Ovary (tissue), 3 donors: Measurements from ENCODE around the gene ADCY10.

Experiments used
- EP300 ChIP-seq: sonication (generic); formaldehyde crosslinking; IDR thresholded peaks from one replicate; pipeline ENCODE4 v1.6.1; 2017; ENCODE audit warnings: antibody characterized with exemption
- POLR2A ChIP-seq: fragments of 450-650 bp; IDR thresholded peaks from one replicate; pipeline ENCODE4 v1.6.1; 2017; ENCODE audit warnings: antibody characterized with exemption, mild to moderate bottlenecking, moderate library complexity
- TF ChIP-seq, protein P1 (sequence below), 3 donors: fragments of 450-650 bp in 2 of 3; fragments of 200-600 bp in 1 of 3; IDR thresholded peaks; one replicate each; pipeline versions ENCODE4 v1.5.1 to v1.8.0; 2016 to 2022; ENCODE audit warnings: antibody characterized with exemption in 3 of 3, mild to moderate bottlenecking in 1 of 3
- donor health status: DM: no; HTN: no; CAD: no.

DNA sequence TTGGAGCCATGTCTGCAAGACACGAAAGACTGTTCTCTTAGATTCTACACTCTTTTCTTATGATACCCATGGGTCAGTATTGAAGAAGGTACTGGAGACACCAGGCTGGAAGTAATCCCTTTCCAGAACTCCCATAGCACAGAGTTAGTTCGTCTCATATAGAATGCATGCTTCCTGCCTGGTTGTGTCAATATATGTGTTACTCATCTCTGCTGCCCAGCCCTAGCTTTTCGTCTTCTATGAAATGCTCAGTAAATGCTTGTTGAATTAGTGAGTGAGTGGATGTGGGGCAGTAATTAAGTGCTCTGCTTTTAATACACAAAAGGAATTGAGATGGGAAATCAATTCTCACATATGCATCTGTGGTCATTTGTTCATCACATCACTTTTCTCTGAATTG, 32.1 kb downstream of the ADCY10 start:
- TF ChIP-seq, protein P1, sequence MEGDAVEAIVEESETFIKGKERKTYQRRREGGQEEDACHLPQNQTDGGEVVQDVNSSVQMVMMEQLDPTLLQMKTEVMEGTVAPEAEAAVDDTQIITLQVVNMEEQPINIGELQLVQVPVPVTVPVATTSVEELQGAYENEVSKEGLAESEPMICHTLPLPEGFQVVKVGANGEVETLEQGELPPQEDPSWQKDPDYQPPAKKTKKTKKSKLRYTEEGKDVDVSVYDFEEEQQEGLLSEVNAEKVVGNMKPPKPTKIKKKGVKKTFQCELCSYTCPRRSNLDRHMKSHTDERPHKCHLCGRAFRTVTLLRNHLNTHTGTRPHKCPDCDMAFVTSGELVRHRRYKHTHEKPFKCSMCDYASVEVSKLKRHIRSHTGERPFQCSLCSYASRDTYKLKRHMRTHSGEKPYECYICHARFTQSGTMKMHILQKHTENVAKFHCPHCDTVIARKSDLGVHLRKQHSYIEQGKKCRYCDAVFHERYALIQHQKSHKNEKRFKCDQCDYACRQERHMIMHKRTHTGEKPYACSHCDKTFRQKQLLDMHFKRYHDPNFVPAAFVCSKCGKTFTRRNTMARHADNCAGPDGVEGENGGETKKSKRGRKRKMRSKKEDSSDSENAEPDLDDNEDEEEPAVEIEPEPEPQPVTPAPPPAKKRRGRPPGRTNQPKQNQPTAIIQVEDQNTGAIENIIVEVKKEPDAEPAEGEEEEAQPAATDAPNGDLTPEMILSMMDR (IDR thresholded peaks at IDR 0.05), result no peak
- TF ChIP-seq POLR2A (no peak), EP300 (no peak)
